Spleen (tissue), 7 donors: Measurements from ENCODE around the gene EIF4E.

Experiments
- CTCF ChIP-seq, 11 experiments: fragments of 200-600 bp in 7 of 11; fragments of 450-650 bp in 4 of 11; sonication (generic) in 4 of 11; IDR thresholded peaks in 8 of 11; conservative IDR thresholded peaks in 3 of 11; 1 replicate in 7 of 11; 2 replicates in 4 of 11; pipeline versions ENCODE4 v1.4.0 to v1.8.0; 2016 to 2021; ENCODE audit warnings: antibody characterized with exemption in 11 of 11, inconsistent platforms in 4 of 11, mild to moderate bottlenecking in 1 of 11
- POLR2AphosphoS5 ChIP-seq, 3 donors: sonication (generic); formaldehyde crosslinking; IDR thresholded peaks; one replicate each; pipeline ENCODE4 v1.5.1; 2017; ENCODE audit warnings: antibody characterized with exemption in 3 of 3
- donor health status: DM: no; HTN: no; CAD: no; lungs with moderate emphysema.
- donor health status: DM: no; HTN: no; CAD: no.
- donor health status: DM: no; HTN: no; CAD: no.

- TF ChIP-seq POLR2AphosphoS5 (IDR thresholded peaks at IDR 0.05): no peak
- no peak for TF ChIP-seq CTCF (IDR thresholded peaks at IDR 0.05 in 8 of 11, conservative IDR thresholded peaks at IDR 0.05 in 3 of 11)
Measured at GRCh38 chr4:98865059-98865458, 63.9 kb downstream of the EIF4E start.
